Activated naive CD4-positive, alpha-beta T cell treated with Interleukin-2 at 50 U/mL for 16 hours (primary cell): ENCODE data around the gene KLK7.
"Not testable (repeated sequence)": the region's sequence is repeated elsewhere in the genome, so short reads cannot be mapped to it uniquely, and the experiment has no call there.

Source experiments
- DNase-seq: peaks from one replicate; pipeline ENCODE4 v3.0.0-alpha.2; 2020

KLK7 gene

GRCh38 chr19:50974702-50975556 lies 8.8 kb downstream of the KLK7 start:
- DNase-seq: no peak

- no peak for DNase-seq
Measured at GRCh38 chr19:50972795-50973376, 10.8 kb downstream of the KLK7 start.

- DNase-seq: not testable (repeated sequence)
Measured at GRCh38 chr19:50969810-50970209, 13.9 kb downstream of the KLK7 start.

GRCh38 chr19:50969413-50969760 lies 14.3 kb downstream of the KLK7 start, which contains the start of gene KLK6:
TSS of gene KLK6 (minus strand) at chr19:50969591. CDS start at chr19:50968104, 1,487 bp downstream.
- DNase-seq: no peak

GRCh38 chr19:50968716-50969412 lies 14.9 kb downstream of the KLK7 start:
- no peak for DNase-seq

- no peak for DNase-seq
Measured at GRCh38 chr19:50967929-50968715, 15.6 kb downstream of the KLK7 start.

- no peak for DNase-seq
Measured at GRCh38 chr19:50964266-50964665, 19.5 kb downstream of the KLK7 start.

- DNase-seq: no peak
Measured at GRCh38 chr19:50963381-50963780, 20.3 kb downstream of the KLK7 start.

- DNase-seq: no peak
Measured at GRCh38 chr19:50962245-50962644, 21.5 kb downstream of the KLK7 start.

- no peak for DNase-seq
Measured at GRCh38 chr19:50959731-50960500, 23.8 kb downstream of the KLK7 start.

GRCh38 chr19:50957587-50957986 lies 26.1 kb downstream of the KLK7 start:
- no peak for DNase-seq

GRCh38 chr19:50952910-50953309 lies 30.8 kb downstream of the KLK7 start, which contains the start of gene KLK5:
TSS of gene KLK5 (minus strand) at chr19:50953038. CDS start at chr19:50952657, 381 bp downstream.
- no peak for DNase-seq

- no peak for DNase-seq
Measured at GRCh38 chr19:50949861-50950260, 33.9 kb downstream of the KLK7 start.

- DNase-seq: no peak
Measured at GRCh38 chr19:50947123-50947522, 36.6 kb downstream of the KLK7 start.

GRCh38 chr19:50944795-50945194 lies 38.9 kb downstream of the KLK7 start:
- DNase-seq: no peak

- DNase-seq: no peak
Measured at GRCh38 chr19:50943074-50943828, 40.5 kb downstream of the KLK7 start.

GRCh38 chr19:50939596-50939995 lies 44.1 kb downstream of the KLK7 start:
- no peak for DNase-seq

- no peak for DNase-seq
Measured at GRCh38 chr19:50933640-50934039, 50.1 kb downstream of the KLK7 start.

GRCh38 chr19:50932690-50933083 lies 51.0 kb downstream of the KLK7 start:
- no peak for DNase-seq

- DNase-seq: no peak
Measured at GRCh38 chr19:50932018-50932689, 51.6 kb downstream of the KLK7 start.

GRCh38 chr19:50931023-50931422 lies 52.7 kb downstream of the KLK7 start:
- DNase-seq: no peak
